A549 (cell line): ENCODE data around the gene PRCP. TPM values are rescaled to one million over a fixed set of nuclear protein-coding genes. Genes with fewer than 3 reads are reported as not detected.

Experiments used
- ATAC-seq, 2 experiments: fragments of 200-7000 bp in 1 of 2; fragments of >200 bp in 1 of 2; cut with Nextera tagmentation in 1 of 2; cut with Tn5 transposase in 1 of 2; 3 replicates each; pipeline versions ENCODE4 v1.8.0 to v1.9.1; 2018 to 2020; ENCODE audit warnings: mild to moderate bottlenecking in 1 of 2, moderate library complexity in 1 of 2
- CTCF ChIA-PET: fragments of 300-600 bp; sonication (Branson Sonifier 250); formaldehyde crosslinking; extraction: SDS; loops from one replicate; lab custom pipeline; 2021; ENCODE audit warnings: antibody characterized with exemption, inconsistent platforms; lab: Yijun Ruan, JAX
- POLR2A ChIA-PET: fragments of 350-600 bp; formaldehyde crosslinking; extraction: SDS; loops from one replicate; lab custom pipeline; 2021; ENCODE audit warnings: antibody characterized with exemption, inconsistent platforms; lab: Yijun Ruan, JAX
- DNase-seq, 2 experiments: peaks; one replicate each; pipeline versions ENCODE4 v3.0.0 to v3.0.0-alpha.2; 2011 to 2016; ENCODE audit warnings: low read depth in 1 of 2, low spot score in 1 of 2
- FAIRE-seq: peaks from 2 replicates; lab custom pipeline; 2011; peaks lifted over from hg19 to GRCh38; lab: Jason Lieb, UNC
- H3K27ac ChIP-seq, 2 experiments: fragments of >200 bp; sonication (Bioruptor Twin); formaldehyde crosslinking; 3 replicates each; pipeline ENCODE4 v1.5.1; 2016 to 2017
- H3K4me1 ChIP-seq: fragments of >200 bp; sonication (Bioruptor Twin); formaldehyde crosslinking; 3 replicates; pipeline ENCODE4 v1.6.1; 2016
- H3K4me2 ChIP-seq: fragments of >200 bp; sonication (Bioruptor Twin); formaldehyde crosslinking; 3 replicates; pipeline ENCODE4 v1.6.1; 2016
- H3K4me3 ChIP-seq: fragments of >200 bp; sonication (Bioruptor Twin); formaldehyde crosslinking; 3 replicates; pipeline ENCODE4 v1.5.1; 2016
- H3K9me3 ChIP-seq: fragments of >200 bp; sonication (Bioruptor Twin); formaldehyde crosslinking; 3 replicates; pipeline ENCODE4 v1.6.1; 2016
- BCL3 ChIP-seq: fragments of >200 bp; sonication (Bioruptor Twin); formaldehyde crosslinking; IDR thresholded peaks from 3 replicates; pipeline ENCODE4 v1.6.1; 2016
- BHLHE40 ChIP-seq: IDR thresholded peaks from 2 replicates; pipeline ENCODE4 v1.6.1; 2012; ENCODE audit warnings: low read depth, low read length, inconsistent platforms
- CBX2 ChIP-seq: fragments of 200-600 bp; sonication (generic); IDR thresholded peaks from 2 replicates; pipeline ENCODE4 v1.6.1; 2016; ENCODE audit warnings: low read depth, mild to moderate bottlenecking, borderline replicate concordance
- CBX8 ChIP-seq: fragments of 200-600 bp; sonication (generic); IDR thresholded peaks from 2 replicates; pipeline ENCODE4 v1.6.1; 2016
- CEBPB ChIP-seq, 2 experiments: fragments of >200 bp in 1 of 2; sonication (Bioruptor Twin) in 1 of 2; formaldehyde crosslinking in 1 of 2; IDR thresholded peaks; 2 replicates each; pipeline ENCODE4 v1.6.1; 2012 to 2016
- CHD4 ChIP-seq: fragments of 200-600 bp; sonication (generic); IDR thresholded peaks from 2 replicates; pipeline ENCODE4 v1.6.1; 2016; ENCODE audit warnings: antibody characterized with exemption, mild to moderate bottlenecking, borderline replicate concordance
- CTCF ChIP-seq: fragments of >200 bp; sonication (Bioruptor Twin); formaldehyde crosslinking; IDR thresholded peaks from 3 replicates; pipeline ENCODE4 v1.5.1; 2016
- EHF ChIP-seq: fragments of 250-450 bp; sonication (Bioruptor Pico); IDR thresholded peaks from 2 replicates; pipeline ENCODE4 v1.5.0; 2020; ENCODE audit warnings: mild to moderate bottlenecking
- ESRRA ChIP-seq: fragments of 150-350 bp; IDR thresholded peaks from 2 replicates; pipeline ENCODE4 v1.6.1; 2014; ENCODE audit warnings: mild to moderate bottlenecking, low read length, borderline replicate concordance
- FOSB ChIP-seq: fragments of 250-450 bp; sonication (Bioruptor Pico); IDR thresholded peaks from 2 replicates; pipeline ENCODE4 v1.5.0; 2020; ENCODE audit warnings: mild to moderate bottlenecking, moderate library complexity
- GATA3 ChIP-seq: IDR thresholded peaks from 2 replicates; pipeline ENCODE4 v1.6.1; 2012; ENCODE audit warnings: borderline replicate concordance
- HES2 ChIP-seq: fragments of >200 bp; sonication (Bioruptor Twin); formaldehyde crosslinking; IDR thresholded peaks from 2 replicates; pipeline ENCODE4 v1.6.1; 2016
- HEYL ChIP-seq: fragments of 250-450 bp; sonication (Bioruptor Pico); IDR thresholded peaks from 2 replicates; pipeline ENCODE4 v1.8.0; 2021; ENCODE audit warnings: mild to moderate bottlenecking, moderate library complexity
- HMGXB4 ChIP-seq: fragments of 250-450 bp; sonication (Bioruptor Pico); IDR thresholded peaks from 2 replicates; pipeline ENCODE4 v1.5.0; 2021; ENCODE audit warnings: mild to moderate bottlenecking, moderate library complexity, borderline replicate concordance
- HOXB5 ChIP-seq: fragments of 250-450 bp; sonication (Bioruptor Pico); IDR thresholded peaks from 2 replicates; pipeline ENCODE4 v1.5.0; 2020; ENCODE audit warnings: mild to moderate bottlenecking, moderate library complexity
- JUNB ChIP-seq: fragments of >200 bp; sonication (Bioruptor Twin); formaldehyde crosslinking; IDR thresholded peaks from 2 replicates; pipeline ENCODE4 v1.6.1; 2016
- KDM1A ChIP-seq: fragments of 200-600 bp; sonication (generic); IDR thresholded peaks from 2 replicates; pipeline ENCODE4 v1.6.1; 2016; ENCODE audit warnings: low read depth, mild to moderate bottlenecking
- MAZ ChIP-seq: fragments of 150-350 bp; IDR thresholded peaks from 2 replicates; pipeline ENCODE4 v1.6.1; 2014; ENCODE audit warnings: antibody characterized with exemption, low read depth, low read length, borderline replicate concordance
- NPAS2 ChIP-seq: fragments of 250-450 bp; sonication (Bioruptor Pico); IDR thresholded peaks from 2 replicates; pipeline ENCODE4 v1.8.0; 2022; ENCODE audit warnings: mild to moderate bottlenecking, moderate library complexity, borderline replicate concordance
- PBX3 ChIP-seq: IDR thresholded peaks from 2 replicates; pipeline ENCODE4 v1.6.1; 2012
- POLR2A ChIP-seq: IDR thresholded peaks from 2 replicates; pipeline ENCODE4 v1.6.1; 2012; ENCODE audit warnings: mild to moderate bottlenecking, low read length
- SMC3 ChIP-seq: fragments of >200 bp; sonication (Bioruptor Twin); formaldehyde crosslinking; IDR thresholded peaks from 3 replicates; pipeline ENCODE4 v1.6.1; 2018; ENCODE audit warnings: inconsistent platforms
- USF2 ChIP-seq: fragments of 450-650 bp; IDR thresholded peaks from 2 replicates; pipeline ENCODE4 v1.6.1; 2014; ENCODE audit warnings: antibody characterized with exemption
- ZC3H11A ChIP-seq: fragments of 450-650 bp; IDR thresholded peaks from 2 replicates; pipeline ENCODE4 v1.6.1; 2014; ENCODE audit warnings: antibody characterized with exemption, mild to moderate bottlenecking
- ZFP36 ChIP-seq: fragments of 450-650 bp; IDR thresholded peaks from 2 replicates; pipeline ENCODE4 v1.6.1; 2014; ENCODE audit warnings: borderline replicate concordance; ENCODE audit not compliant: partially characterized antibody
- ZNF302 ChIP-seq: fragments of 250-450 bp; sonication (Bioruptor Pico); IDR thresholded peaks from 2 replicates; pipeline ENCODE4 v1.9.0; 2021; ENCODE audit warnings: inconsistent platforms, mild to moderate bottlenecking, moderate library complexity
- WGBS: methylation state at CpG from one replicate; pipeline ENCODE4 v1.1.6; 2017; ENCODE audit errors: missing lambda C conversion rate; 5-methylcytosine and 5-hydroxymethylcytosine counted together
- polyA plus RNA-seq, 4 experiments: library from polyadenylated mRNA; depleted of rRNA in 3 of 4; stranded (reverse); fragments of >200 nt; fragmentation: RNase III in 1 of 4; extraction: RNeasy Plus Mini Kit Qiagen cat#74134 plus additional on column Dnase treatment in 1 of 4; gene quantifications; 2 replicates in 3 of 4; 3 replicates in 1 of 4; pipeline ENCODE4 v1.2.3, GENCODE V29; 2011 to 2017

Gene PRCP
- polyA plus RNA-seq, 2 of the 4 experiments (the other 2 are of a cell fraction), result 49.8 to 86.2 TPM

- no peak for TF ChIP-seq CEBPB (IDR thresholded peaks at IDR 0.05)
- peak; percentile 79 for TF ChIP-seq CTCF
- no peak for TF ChIP-seq HOXB5
Observed at GRCh38 chr11:82906236-82906635, 6.0 kb upstream of the PRCP start (continued).

- TF ChIP-seq POLR2A (no peak), FOSB (CRISPR knock-in tag) (no peak), CTCF (no peak), JUNB (no peak), GATA3 (no peak), PBX3 (no peak), CEBPB (IDR thresholded peaks at IDR 0.05) (no peak), ZC3H11A (no peak), ZNF302 (CRISPR knock-in tag) (no peak), ZFP36 (no peak), EHF (CRISPR knock-in tag) (no peak), ESRRA (no peak)
- POLR2A ChIA-PET, result no interaction called here
- FAIRE-seq (no peak), ATAC-seq (no peak), DNase-seq (no peak)
- WGBS, result 55% methylated on average over 3 of the region's 3 CpGs
- no peak overlapping the region for H3K27ac ChIP-seq
- H3K9me3 ChIP-seq, result no peaks in the 10 kb centered on the region
- H3K4me1 ChIP-seq, result peaks cover 12% of the 10 kb centered on the region
- CTCF ChIA-PET, result interaction anchor here (0.8 to 3.9 kb wide), 4 partner anchors 35 to 346 kb away, joined by 3 to 17 read pairs (median 8); no protein-coding TSS in a partner anchor
- no peak overlapping the region for H3K4me2 ChIP-seq
- no peak overlapping the region for H3K4me3 ChIP-seq
Observed at GRCh38 chr11:82903843-82904586, 3.8 kb upstream of the PRCP start.

- no peak for DNase-seq
- TF ChIP-seq KDM1A (no peak), MAZ (no peak), ZNF302 (CRISPR knock-in tag) (no peak), CHD4 (no peak), POLR2A (no peak), CBX8 (no peak), HES2 (no peak), SMC3 (no peak), FOSB (CRISPR knock-in tag) (no peak), USF2 (no peak), NPAS2 (CRISPR knock-in tag) (no peak), BHLHE40 (no peak), HEYL (CRISPR knock-in tag) (no peak), CBX2 (no peak), BCL3 (no peak), HMGXB4 (CRISPR knock-in tag) (no peak)
- H3K4me3 ChIP-seq, result no peak overlapping the region
- CTCF ChIA-PET, result interaction anchor here (1.5 to 3.9 kb wide), 3 partner anchors 11 to 347 kb away, joined by 3 to 17 read pairs (median 11); no protein-coding TSS in a partner anchor
- H3K4me2 ChIP-seq, result peak overlapping the region; percentile 83
- H3K4me1 ChIP-seq, result peaks cover 13% of the 10 kb centered on the region
- no peak for ATAC-seq
- H3K27ac ChIP-seq, result no peak overlapping the region
- H3K9me3 ChIP-seq, result no peaks in the 10 kb centered on the region
- 62% methylated on average over 3 of the region's 3 CpGs for WGBS
- no peak for FAIRE-seq
- POLR2A ChIA-PET, result no interaction called here
Observed at GRCh38 chr11:82902880-82903279, 2.6 kb upstream of the PRCP start.
